GM12878 (cell line): ENCODE measurements around the gene MEDAG. TPM values are rescaled to one million over a fixed set of nuclear protein-coding genes. Genes with fewer than 3 reads are reported as not detected.

Experiments
- ATAC-seq: fragments of 200-7000 bp; cut with Tn5 transposase; 3 replicates; pipeline ENCODE4 v1.9.1; 2020; ENCODE audit warnings: mild to moderate bottlenecking, moderate library complexity
- BruUV-seq: library from RNA; stranded (reverse); fragments of 400-500 nt; replicated peaks from 2 replicates; lab custom pipeline; 2021; lab: Mats Ljungman, UMichigan
- CTCF ChIA-PET: fragments of 300-600 bp; sonication (Branson Sonifier 250); formaldehyde crosslinking; extraction: SDS; loops from one replicate; lab custom pipeline; 2021; ENCODE audit warnings: inconsistent platforms; lab: Yijun Ruan, JAX
- POLR2A ChIA-PET: fragments of 350-600 bp; formaldehyde crosslinking; extraction: SDS; loops from one replicate; lab custom pipeline; 2021; ENCODE audit warnings: inconsistent platforms; lab: Charles Lee
- RAD21 ChIA-PET: fragments of 300-600 bp; sonication (Branson Sonifier 250); formaldehyde crosslinking; loops from one replicate; lab custom pipeline; 2023; ENCODE audit warnings: antibody characterized with exemption; ENCODE audit not compliant: unreplicated experiment; lab: Charles Lee
- SMC1A ChIA-PET: fragments of 300-600 bp; sonication (Branson Sonifier 250); formaldehyde crosslinking; loops from one replicate; lab custom pipeline; 2023; ENCODE audit not compliant: unreplicated experiment, uncharacterized antibody; lab: Charles Lee
- DNase-seq: peaks from one replicate; pipeline ENCODE4 v3.0.0-alpha.2; 2011; ENCODE audit warnings: low read depth, low spot score
- FAIRE-seq: peaks from 3 replicates; lab custom pipeline; 2011; peaks lifted over from hg19 to GRCh38; lab: Jason Lieb, UNC
- H2AFZ ChIP-seq: 2 replicates; pipeline ENCODE4 v1.6.0; 2011; ENCODE audit warnings: low read depth, low read length, control low read depth; ENCODE audit not compliant: control insufficient read depth
- H3K27ac ChIP-seq: 2 replicates; pipeline ENCODE4 v1.5.1; 2011; ENCODE audit warnings: control low read depth; ENCODE audit not compliant: control insufficient read depth, insufficient read depth
- H3K27me3 ChIP-seq, 2 experiments: replicated peaks in 1 of 2; 2 replicates each; pipeline versions ENCODE4 v1.6.0 to v1.6.1; 2011; ENCODE audit warnings: low read length in 1 of 2; ENCODE audit not compliant: control insufficient read depth in 2 of 2, insufficient read depth in 2 of 2
- H3K36me3 ChIP-seq, 2 experiments: 2 replicates each; pipeline ENCODE4 v1.5.1; 2011; ENCODE audit warnings: low read length in 1 of 2; ENCODE audit not compliant: control insufficient read depth in 2 of 2, insufficient read depth in 2 of 2
- H3K4me1 ChIP-seq: 2 replicates; pipeline ENCODE4 v1.6.1; 2011; ENCODE audit warnings: mild to moderate bottlenecking, low read length, moderate library complexity, mixed read lengths; ENCODE audit not compliant: control insufficient read depth, insufficient read depth
- H3K4me2 ChIP-seq: 2 replicates; pipeline ENCODE4 v1.6.0; 2011; ENCODE audit warnings: control low read depth; ENCODE audit not compliant: control insufficient read depth, insufficient read depth
- H3K4me3 ChIP-seq: fragments of 200-600 bp; sonication (generic); 2 replicates; pipeline ENCODE4 v1.5.1; 2016
- H3K79me2 ChIP-seq: 2 replicates; pipeline ENCODE4 v1.6.0; 2011; ENCODE audit warnings: low read length; ENCODE audit not compliant: control insufficient read depth, insufficient read depth
- H3K9ac ChIP-seq: 2 replicates; pipeline ENCODE4 v1.8.0; 2011; ENCODE audit warnings: low read length, control low read depth, mixed read lengths; ENCODE audit not compliant: control insufficient read depth, insufficient read depth
- H3K9me3 ChIP-seq: replicated peaks from 3 replicates; pipeline ENCODE4 v1.5.1; 2011; ENCODE audit warnings: mild to moderate bottlenecking, low read length; ENCODE audit not compliant: control insufficient read depth, insufficient read depth
- H4K20me1 ChIP-seq: 2 replicates; pipeline ENCODE4 v1.6.0; 2011; ENCODE audit not compliant: control insufficient read depth, insufficient read depth
- CEBPZ ChIP-seq: fragments of 150-350 bp; IDR thresholded peaks from 2 replicates; pipeline ENCODE4 v1.6.1; 2016; ENCODE audit warnings: low read depth, low read length
- EP300 ChIP-seq, 2 experiments: fragments of 150-350 bp in 1 of 2; IDR thresholded peaks; 2 replicates each; pipeline ENCODE4 v1.6.1; 2011 to 2012; ENCODE audit warnings: low read depth in 2 of 2, low read length in 2 of 2, borderline replicate concordance in 1 of 2, improper control_type of control experiment in 1 of 2, inconsistent platforms in 1 of 2; ENCODE audit not compliant: control insufficient read depth in 1 of 2
- ESRRA ChIP-seq: IDR thresholded peaks from 2 replicates; pipeline ENCODE4 v1.6.1; 2012; ENCODE audit warnings: mild to moderate bottlenecking, low read length, improper control_type of control experiment
- LARP7 ChIP-seq: fragments of 450-650 bp; IDR thresholded peaks from 2 replicates; pipeline ENCODE4 v1.6.1; 2017; ENCODE audit warnings: mild to moderate bottlenecking
- NFYA ChIP-seq: IDR thresholded peaks from 2 replicates; pipeline ENCODE4 v1.6.1; 2011; ENCODE audit warnings: low read depth, mild to moderate bottlenecking, low read length, improper control_type of control experiment, borderline replicate concordance
- PBX3 ChIP-seq: IDR thresholded peaks from 2 replicates; pipeline ENCODE4 v1.6.1; 2011; ENCODE audit warnings: mild to moderate bottlenecking, low read depth, low read length, moderate library complexity; ENCODE audit not compliant: insufficient replicate concordance
- SMARCA5 ChIP-seq: fragments of 450-650 bp; IDR thresholded peaks from 2 replicates; pipeline ENCODE4 v1.6.1; 2017; ENCODE audit warnings: mild to moderate bottlenecking
- USF1 ChIP-seq: IDR thresholded peaks from 2 replicates; pipeline ENCODE4 v1.6.1; 2011; ENCODE audit warnings: borderline replicate concordance, low read depth, mild to moderate bottlenecking, moderate library complexity, mixed read lengths, low read length; ENCODE audit not compliant: insufficient read depth; ENCODE audit errors: extremely low read length
- WGBS: methylation state at CpG from one replicate; pipeline ENCODE4 v1.1.6; 2016; ENCODE audit warnings: low lambda C conversion rate; ENCODE audit not compliant: insufficient replicate concordance, insufficient coverage; ENCODE audit errors: missing lambda C conversion rate; 5-methylcytosine and 5-hydroxymethylcytosine counted together
- in situ Hi-C: fragments of 300-500 bp; cut with MboI; formaldehyde crosslinking; loops from 9 replicates; pipeline ENCODE4 v1.14.3; 2018; ENCODE audit warnings: mixed read lengths
- intact Hi-C: fragments of 100-400 bp; cut with micrococcal nuclease; formaldehyde crosslinking; loops from one replicate; pipeline ENCODE4 v1.14.2; 2022; ENCODE audit not compliant: unreplicated experiment
- polyA plus RNA-seq, 11 experiments: library from polyadenylated mRNA; depleted of rRNA in 4 of 11; unstranded in 6 of 11; stranded (reverse) in 5 of 11; fragments of >200 nt; fragmentation: Nextera tagmentation in 4 of 11; fragmentation: Illumina TruSeq in 1 of 11; extraction: Ambion mirVana in 4 of 11; extraction: Trizol in 1 of 11; gene quantifications; 1 replicate in 1 of 11; 2 replicates in 10 of 11; pipeline versions ENCODE4 v1.2.1 to v1.2.3, GENCODE V29; 2011 to 2016; ENCODE audit warnings: inconsistent platforms in 2 of 11, missing spikeins in 2 of 11, low read depth in 1 of 11
- total RNA-seq, 4 experiments: library from RNA; depleted of rRNA in 3 of 4; stranded (reverse); fragments of >200 nt in 3 of 4; fragmentation: Illumina TruSeq in 1 of 4; extraction: Trizol in 1 of 4; gene quantifications; 2 replicates each; pipeline versions ENCODE4 v1.2.1 to v1.2.3, GENCODE V29; 2013 to 2021

The MEDAG gene
- total and polyA plus RNA-seq, 10 of the 15 experiments (the other 5 are each of a cell fraction or from before 2014, with no cell fraction given), result 0.03 TPM; not detected in 9

- H3K27ac ChIP-seq, result no peak overlapping the region
- no peak overlapping the region for H2AFZ ChIP-seq
- H3K9me3 ChIP-seq, result no peaks in the 10 kb centered on the region
- ChIA-PET POLR2A (no interaction called here), SMC1A (interaction anchor here (1.0 kb wide), 1 partner anchor 20 kb away, joined by 3 read pairs; no protein-coding TSS in a partner anchor), RAD21 (interaction anchor here (1.5 kb wide), 1 partner anchor 174 kb away, joined by 3 read pairs; no protein-coding TSS in a partner anchor), CTCF (interaction anchor here (0.6 to 1.9 kb wide), 2 partner anchors 173 to 208 kb away, joined by 3 to 6 read pairs; no protein-coding TSS in a partner anchor)
- H3K27me3 ChIP-seq, result peaks cover 0 to 4% of the 10 kb centered on the region in 2 experiments; a peak in 2 of 4 replicates
- H3K4me3 ChIP-seq, result no peak overlapping the region
- no peaks in the 10 kb centered on the region for H3K4me1 ChIP-seq
- no peak overlapping the region for H3K9ac ChIP-seq
- no peaks in the 10 kb centered on the region for H3K79me2 ChIP-seq
- no peak for ATAC-seq
- in situ Hi-C loops, result no loop called here
- H3K36me3 ChIP-seq, result no peaks in the 10 kb centered on the region
- BruUV-seq, result no TSS peak
- 0 out of 2 replicates have a peak, but pooled peaks cover 2% of the 10 kb centered on the region for H4K20me1 ChIP-seq
- FAIRE-seq, result no peak
- intact Hi-C loops, result no loop called here
- no peak for TF ChIP-seq USF1
- TF ChIP-seq PBX3, result no peak
- no peak for TF ChIP-seq SMARCA5
- no peak for TF ChIP-seq EP300 (IDR thresholded peaks at IDR 0.05; ENCODE audit: borderline replicate concordance in 1 of 2, control insufficient read depth in 1 of 2, low read depth in 2 of 2, low read length in 2 of 2)
- TF ChIP-seq CEBPZ, result no peak
- TF ChIP-seq ESRRA, result no peak
- TF ChIP-seq LARP7, result no peak
- no peak for TF ChIP-seq NFYA
- TF ChIP-seq, all 136 proteins: peak for 0
- WGBS, result 68% methylated on average over 22 of the region's 24 CpGs
- DNase-seq, result no peak
- no peak overlapping the region for H3K4me2 ChIP-seq
These were observed 35.0 kb upstream of the MEDAG start for GRCh38 chr13:30870916-30871587.
